Erythroblast (primary cell): ENCODE results near the gene TARDBP.
A peak's percentile ranks its signal among the peaks of the same experiment; 100 is the strongest.
"Not testable (repeated sequence)": the region's sequence is repeated elsewhere in the genome, so short reads cannot be mapped to it uniquely, and the experiment has no call there.

Experiments used
- DNase-seq, 2 experiments: peaks; one replicate each; lab custom pipeline; 2025; lab: John Stamatoyannopoulos, UW
- GATA1 ChIP-seq: IDR thresholded peaks from 2 replicates; pipeline ENCODE4 v1.6.1; 2011; ENCODE audit warnings: low read depth, mild to moderate bottlenecking, control low read depth, low read length, moderate library complexity
- POLR2A ChIP-seq: IDR thresholded peaks from 2 replicates; pipeline ENCODE4 v1.6.1; 2011; ENCODE audit warnings: mild to moderate bottlenecking, low read length

The TARDBP gene

DNA sequence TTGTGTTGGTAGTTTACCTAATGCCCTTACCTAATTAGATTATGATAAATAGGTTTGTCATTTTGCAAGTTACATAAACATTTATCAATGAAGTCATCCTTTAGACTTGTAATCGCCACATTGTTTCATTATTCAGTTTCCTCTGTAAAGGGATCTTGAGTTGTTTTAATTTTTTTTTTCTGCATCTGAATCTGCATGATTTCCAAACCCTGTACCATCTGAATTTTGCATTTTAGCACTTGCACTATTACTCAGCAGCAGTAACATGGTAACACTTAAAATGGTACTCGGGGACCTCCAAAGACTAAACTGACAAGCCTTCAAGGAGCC lies 12.4 kb downstream of the TARDBP start:
- DNase-seq = no peak
- TF ChIP-seq POLR2A = no peak
- no peak for TF ChIP-seq GATA1

DNA sequence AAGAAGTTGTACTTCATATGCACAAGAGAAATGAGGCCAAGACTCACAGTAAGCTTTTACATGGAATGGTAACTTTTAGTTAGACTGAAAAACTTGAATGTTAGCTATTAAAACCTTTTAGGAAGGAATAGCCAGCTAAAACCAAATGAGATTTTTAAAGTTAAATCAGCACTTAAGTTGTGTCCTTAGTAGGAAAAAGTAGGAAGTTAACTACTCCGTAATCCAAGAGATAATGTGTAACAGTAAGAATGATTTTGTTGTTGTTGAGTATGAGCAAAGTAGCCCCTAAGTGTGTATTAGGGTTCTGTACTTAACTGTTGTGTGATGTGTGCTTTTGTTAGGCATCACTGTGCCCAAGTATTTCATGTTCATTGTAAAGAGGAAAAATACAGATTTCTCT lies 13.2 kb downstream of the TARDBP start:
- no peak for TF ChIP-seq GATA1
- no peak for DNase-seq

DNA sequence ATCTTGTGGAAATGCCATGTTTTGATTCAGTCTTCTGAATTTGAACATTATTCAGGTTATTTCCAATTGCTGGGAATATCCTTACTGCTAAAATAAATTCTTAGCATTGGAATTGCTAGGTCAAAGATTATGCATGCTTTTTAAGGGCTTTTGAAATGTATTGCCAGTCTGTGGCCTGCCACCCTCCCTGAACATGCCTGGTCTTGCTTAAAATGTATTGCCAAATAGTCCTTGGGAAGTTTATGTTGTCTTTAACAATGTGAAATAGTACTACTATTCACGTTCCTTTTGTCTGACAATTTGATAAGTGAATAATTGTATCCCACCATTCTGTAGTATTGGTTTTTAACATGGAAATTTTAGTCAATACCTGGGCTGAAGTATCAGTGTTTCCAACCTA lies 13.6 kb downstream of the TARDBP start:
- DNase-seq = no peak
- TF ChIP-seq POLR2A (no peak), GATA1 (no peak)

DNA sequence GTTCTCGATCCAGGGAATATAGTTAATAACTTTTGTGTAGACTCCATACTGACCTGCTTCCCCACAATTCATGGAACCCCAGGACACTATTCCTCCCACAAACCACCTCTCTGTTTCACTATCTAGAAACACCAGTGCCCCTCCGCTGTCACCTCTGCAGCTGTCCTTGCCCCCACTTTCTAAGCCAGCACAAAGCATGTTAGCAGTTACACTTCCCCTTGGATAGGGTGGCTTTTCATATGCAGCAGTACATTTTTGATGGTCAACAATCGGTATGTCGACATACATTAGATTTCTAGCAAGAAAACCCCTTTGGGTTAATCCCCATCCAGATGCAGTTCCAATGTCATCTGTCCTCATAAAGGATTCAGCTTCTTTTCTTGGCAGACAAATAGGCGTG lies 14.4 kb downstream of the TARDBP start:
- TF ChIP-seq GATA1 = no peak
- no peak for TF ChIP-seq POLR2A

DNA sequence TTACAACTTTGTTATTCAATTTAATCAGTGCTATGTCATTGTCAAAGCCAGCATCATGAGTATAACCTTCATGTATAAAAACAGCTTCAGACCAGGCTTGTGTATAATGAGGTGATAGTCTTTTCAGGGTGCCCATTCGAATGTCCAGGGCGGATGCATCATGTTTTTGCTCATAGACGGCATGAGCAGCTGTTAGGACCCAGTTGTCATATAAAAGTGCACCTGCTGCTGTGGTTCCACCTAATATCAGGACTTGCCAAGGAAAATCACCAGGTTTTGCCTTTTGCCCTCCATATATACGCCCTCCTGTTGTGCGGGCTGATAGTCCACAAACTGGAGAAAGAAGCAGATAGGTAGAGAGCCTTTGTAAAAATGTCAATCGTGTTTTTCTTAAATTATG lies 14.9 kb downstream of the TARDBP start:
- DNase-seq = no peak
- no peak for TF ChIP-seq POLR2A
- TF ChIP-seq GATA1 = no peak

More for the DNA sequence above, 14.4 kb downstream of the TARDBP start:
- DNase-seq = no peak

DNA sequence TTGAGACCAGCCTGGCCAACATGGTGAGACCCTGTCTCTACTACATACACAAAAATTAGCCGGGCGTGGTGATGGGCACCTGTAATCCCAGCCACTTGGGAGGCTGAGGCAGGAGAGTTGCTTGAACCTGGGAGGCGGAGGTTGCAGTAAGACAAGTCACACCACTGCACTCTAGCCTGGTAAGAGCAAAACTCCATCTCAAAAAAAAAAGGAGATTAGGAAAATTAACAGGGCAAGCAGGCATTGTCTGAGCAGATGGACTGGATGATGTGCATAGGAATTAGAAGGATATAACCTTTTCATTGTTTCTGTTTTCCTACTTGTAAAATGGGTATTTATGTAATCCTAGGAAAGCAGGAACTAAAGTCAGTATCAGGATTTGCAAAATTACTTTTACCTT lies 15.6 kb downstream of the TARDBP start:
- TF ChIP-seq POLR2A (no peak), GATA1 (no peak)
- no peak for DNase-seq

DNA sequence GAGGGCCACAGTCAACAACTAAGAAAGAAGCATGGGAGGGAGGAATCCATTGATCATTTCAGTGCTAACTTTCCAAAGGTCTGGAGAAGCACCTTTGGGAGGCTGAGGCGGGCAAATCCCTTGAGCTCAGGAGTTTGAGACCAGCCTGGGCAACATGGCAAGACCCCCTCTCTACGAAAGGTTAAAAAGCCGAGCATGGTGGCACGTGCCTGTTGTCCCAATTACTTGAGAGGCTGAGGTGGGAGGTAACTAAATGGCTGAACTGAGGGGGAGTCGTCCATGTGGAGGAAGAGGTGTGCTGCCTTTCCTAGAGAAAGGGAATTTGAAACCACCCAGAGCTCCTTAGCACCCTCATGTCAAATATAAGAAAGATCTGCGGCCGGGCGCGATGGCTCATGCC lies 18.4 kb downstream of the TARDBP start:
- TF ChIP-seq GATA1 = no peak
- no peak for TF ChIP-seq POLR2A

DNA sequence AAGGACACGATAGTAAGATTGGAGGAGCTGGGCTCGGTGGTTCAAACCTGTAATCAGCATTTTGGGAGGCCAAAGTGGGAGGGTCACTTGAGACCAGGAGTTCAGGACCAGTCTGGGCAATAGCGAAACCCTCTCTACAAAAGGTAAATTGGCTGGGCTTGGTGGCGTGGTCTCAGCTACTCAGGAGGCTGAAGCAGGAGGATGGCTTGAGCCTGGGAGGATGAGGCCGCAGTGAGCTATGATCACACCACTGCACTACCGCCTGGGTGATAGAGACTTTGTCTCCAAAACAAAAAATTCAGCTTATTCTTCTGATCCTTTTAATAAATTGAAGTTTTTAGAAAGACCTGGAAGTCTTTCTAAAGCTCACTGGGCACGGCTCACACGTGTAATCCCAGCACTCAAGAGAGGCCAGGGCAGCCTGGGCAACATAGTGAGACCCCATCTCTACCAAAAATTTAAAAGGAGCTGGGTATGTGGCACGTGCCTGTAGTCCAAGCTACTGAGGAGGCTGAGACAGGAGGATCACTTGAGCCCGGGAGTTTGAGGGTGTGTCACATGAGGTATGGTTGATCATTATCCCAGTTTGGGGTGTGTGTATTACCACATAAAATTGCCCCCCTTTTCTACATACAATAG lies 19.3 kb downstream of the TARDBP start:
- no peak for DNase-seq

More for the DNA sequence above, 18.4 kb downstream of the TARDBP start:
- DNase-seq = no peak

DNA sequence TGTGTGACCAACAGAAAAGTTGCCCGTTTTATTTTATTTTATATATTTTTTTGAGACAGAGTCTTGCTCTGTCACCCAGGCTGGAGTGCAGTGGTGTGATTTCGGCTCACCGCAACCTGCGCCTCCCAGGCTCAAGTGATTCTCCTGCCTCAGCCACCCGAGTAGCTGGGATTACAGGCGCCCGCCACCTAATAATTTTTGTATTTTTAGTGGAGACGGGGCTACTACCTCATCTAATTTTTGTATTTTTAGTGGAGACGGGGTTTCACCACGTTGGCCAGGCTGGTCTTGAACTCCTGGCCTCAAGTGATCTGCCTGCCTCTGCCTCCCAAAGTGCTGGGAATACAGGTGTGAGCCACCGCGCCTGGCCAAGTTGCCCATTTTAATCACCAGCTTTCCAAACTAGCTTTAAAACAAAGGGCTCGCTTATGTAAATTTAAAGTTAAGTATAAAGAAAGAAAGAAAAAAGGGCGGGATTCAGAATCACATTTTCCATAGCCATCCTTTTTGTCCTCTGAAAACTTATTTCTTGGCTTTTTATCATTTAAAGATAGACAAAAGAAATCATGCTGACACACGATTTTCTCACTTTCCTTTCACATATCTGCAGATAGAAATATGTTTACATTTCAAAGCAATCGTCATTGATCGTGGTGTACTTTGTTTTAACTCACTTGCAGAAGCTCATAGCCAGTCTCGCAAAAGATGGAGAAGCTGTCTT lies 24.7 kb downstream of the TARDBP start:
- DNase-seq = not testable (repeated sequence)

More for the DNA sequence above, 19.3 kb downstream of the TARDBP start:
- TF ChIP-seq GATA1 (no peak), POLR2A (no peak)

DNA sequence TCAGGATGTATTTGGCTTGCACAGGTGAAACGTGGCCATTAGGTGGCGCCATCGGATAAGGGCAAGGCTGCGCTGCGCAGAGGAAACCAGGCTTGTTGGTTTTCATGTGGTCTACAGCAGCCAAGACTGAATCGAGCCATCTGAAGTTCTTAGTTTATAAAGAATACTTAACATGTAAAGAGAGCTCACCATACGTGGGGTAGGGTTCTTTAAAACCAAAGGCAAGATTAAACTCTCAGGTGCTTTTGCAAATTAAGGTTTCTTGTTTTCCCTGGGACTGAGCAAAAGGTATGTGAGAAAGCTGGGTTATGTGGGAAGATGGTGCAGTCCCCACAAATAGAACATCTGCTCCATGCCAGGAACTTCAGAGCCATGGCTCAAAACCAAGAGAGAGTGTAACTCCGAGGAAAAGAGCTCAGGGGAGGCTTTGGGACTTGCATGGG lies 25.3 kb downstream of the TARDBP start:
- DNase-seq = peak; percentile 82 to 92
- TF ChIP-seq POLR2A = no peak
- TF ChIP-seq GATA1 = no peak

DNA sequence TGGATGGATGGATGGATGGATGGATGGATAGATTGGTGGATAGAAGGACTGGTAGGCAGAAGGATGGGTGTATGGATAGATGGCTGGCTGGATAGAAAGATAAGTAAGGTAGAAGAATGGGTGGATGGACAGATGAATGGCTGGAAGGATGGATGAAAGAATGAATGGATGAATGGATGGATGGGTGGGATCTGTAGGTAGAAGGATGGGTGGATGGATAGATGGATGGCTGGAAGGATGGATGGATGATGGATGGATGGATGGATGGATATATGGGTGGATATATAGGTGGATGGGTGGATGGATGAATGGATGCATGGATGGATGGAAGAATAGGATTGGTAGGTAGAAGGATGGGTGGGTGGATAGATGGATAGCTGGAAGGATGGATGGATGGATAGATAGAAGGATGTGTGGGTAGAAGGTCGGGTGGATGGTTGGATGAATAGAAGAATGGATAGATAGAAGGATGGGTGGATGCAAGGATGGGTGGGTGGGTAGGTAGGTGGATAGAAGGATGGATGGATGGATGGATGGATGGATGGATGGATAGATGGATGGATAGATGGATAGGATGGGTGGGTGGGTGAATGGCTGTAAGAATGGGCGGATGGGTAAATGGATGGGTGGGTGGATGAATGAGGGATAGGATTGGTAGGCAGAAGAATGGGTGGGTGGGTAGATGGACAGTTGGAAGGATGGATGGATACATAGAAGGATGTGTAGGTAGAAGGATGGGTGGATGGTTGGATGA lies 27.1 kb downstream of the TARDBP start:
- TF ChIP-seq GATA1 (no peak), POLR2A (no peak)
- no peak for DNase-seq

DNA sequence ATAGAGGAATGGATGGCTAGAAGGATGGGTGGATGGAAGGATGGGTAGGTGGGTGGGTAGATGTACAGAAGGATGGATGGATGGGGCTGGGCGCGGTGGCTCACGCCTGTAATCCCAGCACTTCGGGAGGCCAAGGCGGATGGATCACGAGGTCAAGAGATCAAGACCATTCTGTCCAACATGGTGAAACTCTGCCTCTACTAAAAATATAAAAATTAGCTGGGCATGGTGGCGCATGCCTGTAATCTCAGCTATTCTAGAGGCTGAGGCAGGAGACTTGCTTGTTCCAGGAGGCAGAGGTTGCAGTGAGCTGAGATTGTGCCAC lies 27.6 kb downstream of the TARDBP start:
- not testable (repeated sequence) for DNase-seq

DNA sequence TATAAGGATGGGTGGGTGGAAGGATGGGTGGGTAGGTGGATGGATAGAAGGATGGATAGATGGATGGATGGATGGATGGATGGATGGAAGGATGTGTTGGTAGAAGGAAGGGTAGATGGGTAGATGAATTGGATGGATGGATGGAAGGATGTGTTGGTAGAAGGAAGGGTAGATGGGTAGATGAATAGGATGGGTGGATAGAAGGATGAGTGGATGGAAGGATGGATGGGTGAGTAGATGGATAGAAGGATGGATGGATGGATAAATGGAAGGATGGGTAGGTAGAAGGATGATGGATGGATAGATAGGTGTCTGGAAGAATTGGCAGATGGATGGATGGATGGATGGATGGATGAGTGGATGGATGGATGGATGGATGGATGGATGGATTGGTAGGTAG lies 28.6 kb downstream of the TARDBP start:
- no peak for DNase-seq
- TF ChIP-seq GATA1 (no peak), POLR2A (no peak)

DNA sequence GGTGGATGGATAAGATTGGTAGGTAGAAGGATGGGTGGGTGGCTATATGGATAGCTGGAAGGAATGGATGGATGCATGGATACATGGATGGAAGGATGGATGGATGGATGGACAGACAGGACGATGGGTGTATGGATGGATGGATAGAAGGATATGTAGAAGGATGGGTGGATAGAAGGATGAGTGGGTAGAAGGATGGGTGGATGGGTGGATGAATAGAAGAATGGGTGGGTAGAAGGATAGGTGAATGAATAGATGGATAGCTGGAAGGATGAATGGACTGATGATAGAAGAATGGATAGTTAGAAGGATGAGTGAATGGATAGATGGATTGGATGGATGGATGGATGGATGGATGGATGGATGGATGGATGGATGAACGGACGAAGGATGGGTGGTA lies 29.6 kb downstream of the TARDBP start:
- TF ChIP-seq POLR2A (no peak), GATA1 (no peak)
- no peak for DNase-seq
